Adrenal gland (tissue), 12 donors: Measurements from ENCODE around the gene OR1M1. TPM values are rescaled to one million over a fixed set of nuclear protein-coding genes. Genes with fewer than 3 reads are reported as not detected.

Experiments
- DNase-seq, 7 donors: peaks; one replicate each; pipeline ENCODE4 v3.0.0-alpha.2; 2019 to 2020
- H3K27ac ChIP-seq, 5 donors: fragments of 200-600 bp; sonication (generic) in 4 of 5; 1 replicate in 3 of 5; 2 replicates in 2 of 5; pipeline versions ENCODE4 v1.5.1 to v1.8.0; 2016 to 2020; ENCODE audit warnings: mild to moderate bottlenecking in 1 of 5
- H3K27me3 ChIP-seq: fragments of 200-600 bp; 2 replicates; pipeline ENCODE4 v1.8.0; 2021
- H3K36me3 ChIP-seq, 2 donors: fragments of 200-600 bp; replicated peaks in 1 of 2; 1 replicate in 1 of 2; 2 replicates in 1 of 2; pipeline versions ENCODE4 v1.5.1 to v1.8.0; 2018 to 2022
- H3K4me1 ChIP-seq, 2 donors: fragments of 200-600 bp; replicated peaks in 1 of 2; 1 replicate in 1 of 2; 2 replicates in 1 of 2; pipeline versions ENCODE4 v1.5.1 to v1.8.0; 2018 to 2021
- H3K4me3 ChIP-seq, 4 donors: fragments of 200-600 bp; sonication (generic) in 3 of 4; one replicate each; pipeline ENCODE4 v1.5.1; 2016 to 2018
- H3K9me3 ChIP-seq, 3 donors: fragments of 200-600 bp; sonication (generic) in 1 of 3; replicated peaks in 1 of 3; 1 replicate in 2 of 3; 2 replicates in 1 of 3; pipeline versions ENCODE4 v1.5.1 to v1.8.0; 2016 to 2021
- POLR2A ChIP-seq, 2 donors: fragments of 450-650 bp; IDR thresholded peaks; one replicate each; pipeline ENCODE4 v1.6.1; 2017; ENCODE audit warnings: antibody characterized with exemption in 2 of 2, mild to moderate bottlenecking in 2 of 2, moderate library complexity in 1 of 2
- WGBS, 4 donors: extraction: QIAGEN DNeasy Blood & Tissue Kit in 2 of 4; methylation state at CpG; one replicate each; pipeline versions ENCODE4 v1.1.5 to v1.1.7; 2013 to 2017; 5-methylcytosine and 5-hydroxymethylcytosine counted together
- intact Hi-C, 2 donors: fragments of 100-400 bp; cut with DNase I; formaldehyde crosslinking; loops; one replicate each; pipeline versions ENCODE4 v1.14.1 to v1.15.0; 2022 to 2023
- polyA plus RNA-seq, 3 donors: library from polyadenylated mRNA; stranded (reverse); fragments of 200-250 nt in 2 of 3; fragments of 350-450 nt in 1 of 3; fragmentation: Illumina TruSeq in 1 of 3; extraction: RNeasy Lipid Tissue Mini Kit (QIAGEN cat#74804) in 1 of 3; gene quantifications; one replicate each; pipeline ENCODE4 v1.2.3, GENCODE V29; 2013 to 2014
- total RNA-seq, 9 donors: library from RNA; depleted of rRNA in 4 of 9; stranded (reverse); fragments of >200 nt in 4 of 9; fragments of 120-200 nt in 1 of 9; fragmentation: NEBNext Ultra II Directional in 1 of 9; extraction: Animal tissue kit (Norgen Biotek cat#: 25700) in 1 of 9; gene quantifications; one replicate each; pipeline versions ENCODE4 v1.1.0 to v1.2.4, GENCODE V29; 2013 to 2023
- TF ChIP-seq, protein P1 (sequence below), 6 experiments: fragments of 450-650 bp in 4 of 6; fragments of 200-600 bp in 2 of 6; sonication (generic) in 1 of 6; IDR thresholded peaks; 1 replicate in 5 of 6; 2 replicates in 1 of 6; pipeline versions ENCODE4 v1.5.1 to v1.8.0; 2016 to 2021; ENCODE audit warnings: antibody characterized with exemption in 6 of 6, mild to moderate bottlenecking in 2 of 6, moderate library complexity in 1 of 6
- donor health status: healthy with polysubstance abuse.
- donor health status: Bipolar disorder and iron deficiency.
- donor health status: DM: yes; HTN: yes; CAD: no.
- donor health status: DM: no; HTN: no; CAD: no.
- donor health status: DM: no; HTN: no; CAD: no.
- donor health status: DM: yes; HTN: yes; CAD: no.

Gene OR1M1
- total and polyA plus RNA-seq, 12 donors = not detected

DNA sequence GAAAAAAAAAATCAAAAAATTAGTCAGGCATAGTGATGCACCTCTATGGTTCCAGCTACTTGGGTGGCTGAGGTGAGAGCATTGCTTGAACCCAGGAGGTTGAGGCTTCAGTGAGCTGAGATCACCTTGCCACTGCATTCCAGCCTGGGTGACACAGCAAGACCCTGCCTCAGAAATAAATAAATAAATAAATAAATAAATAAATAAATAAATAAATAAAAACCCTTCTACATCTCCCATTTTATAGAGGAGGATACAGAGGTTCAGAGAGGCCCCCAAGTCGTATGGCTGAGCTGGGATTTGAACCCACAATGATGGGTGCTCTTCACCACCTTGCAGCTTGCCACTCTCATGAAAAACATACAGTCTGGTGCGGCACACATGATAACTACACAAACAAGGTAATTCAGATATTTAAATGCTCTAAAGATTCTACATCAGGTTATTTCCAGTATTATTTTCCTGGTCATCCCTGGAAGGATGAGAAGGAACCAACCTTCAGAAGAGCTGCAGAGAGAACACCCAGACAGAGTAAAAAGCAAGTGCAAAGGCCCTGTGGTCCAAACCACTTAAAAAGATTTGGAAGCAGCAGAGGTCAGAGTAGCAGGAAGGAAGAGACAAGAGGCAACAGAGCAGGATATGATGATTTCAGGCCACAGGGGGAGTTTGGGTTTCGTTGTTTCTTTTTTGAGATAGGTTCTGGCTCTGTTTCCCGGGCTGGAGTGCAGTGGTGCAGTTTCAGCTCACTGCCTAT, 29.2 kb upstream of the OR1M1 start:
- Histone ChIP-seq H3K4me1 (no peaks in the 10 kb centered on the region), H3K36me3 (no peaks in the 10 kb centered on the region), H3K27me3 (no peaks in the 10 kb centered on the region), H3K27ac (no peak overlapping the region), H3K4me3 (no peak overlapping the region), H3K9me3 (no peaks in the 10 kb centered on the region)
- WGBS, 4 donors = 71 to 80% (median 78%) methylated on average over 4 of the region's 4 CpGs
- DNase-seq = no peak
- TF ChIP-seq, protein P1, sequence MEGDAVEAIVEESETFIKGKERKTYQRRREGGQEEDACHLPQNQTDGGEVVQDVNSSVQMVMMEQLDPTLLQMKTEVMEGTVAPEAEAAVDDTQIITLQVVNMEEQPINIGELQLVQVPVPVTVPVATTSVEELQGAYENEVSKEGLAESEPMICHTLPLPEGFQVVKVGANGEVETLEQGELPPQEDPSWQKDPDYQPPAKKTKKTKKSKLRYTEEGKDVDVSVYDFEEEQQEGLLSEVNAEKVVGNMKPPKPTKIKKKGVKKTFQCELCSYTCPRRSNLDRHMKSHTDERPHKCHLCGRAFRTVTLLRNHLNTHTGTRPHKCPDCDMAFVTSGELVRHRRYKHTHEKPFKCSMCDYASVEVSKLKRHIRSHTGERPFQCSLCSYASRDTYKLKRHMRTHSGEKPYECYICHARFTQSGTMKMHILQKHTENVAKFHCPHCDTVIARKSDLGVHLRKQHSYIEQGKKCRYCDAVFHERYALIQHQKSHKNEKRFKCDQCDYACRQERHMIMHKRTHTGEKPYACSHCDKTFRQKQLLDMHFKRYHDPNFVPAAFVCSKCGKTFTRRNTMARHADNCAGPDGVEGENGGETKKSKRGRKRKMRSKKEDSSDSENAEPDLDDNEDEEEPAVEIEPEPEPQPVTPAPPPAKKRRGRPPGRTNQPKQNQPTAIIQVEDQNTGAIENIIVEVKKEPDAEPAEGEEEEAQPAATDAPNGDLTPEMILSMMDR (IDR thresholded peaks at IDR 0.05) = no peak
- no peak for TF ChIP-seq POLR2A (IDR thresholded peaks at IDR 0.05)
- intact Hi-C loops = no loop called here

DNA sequence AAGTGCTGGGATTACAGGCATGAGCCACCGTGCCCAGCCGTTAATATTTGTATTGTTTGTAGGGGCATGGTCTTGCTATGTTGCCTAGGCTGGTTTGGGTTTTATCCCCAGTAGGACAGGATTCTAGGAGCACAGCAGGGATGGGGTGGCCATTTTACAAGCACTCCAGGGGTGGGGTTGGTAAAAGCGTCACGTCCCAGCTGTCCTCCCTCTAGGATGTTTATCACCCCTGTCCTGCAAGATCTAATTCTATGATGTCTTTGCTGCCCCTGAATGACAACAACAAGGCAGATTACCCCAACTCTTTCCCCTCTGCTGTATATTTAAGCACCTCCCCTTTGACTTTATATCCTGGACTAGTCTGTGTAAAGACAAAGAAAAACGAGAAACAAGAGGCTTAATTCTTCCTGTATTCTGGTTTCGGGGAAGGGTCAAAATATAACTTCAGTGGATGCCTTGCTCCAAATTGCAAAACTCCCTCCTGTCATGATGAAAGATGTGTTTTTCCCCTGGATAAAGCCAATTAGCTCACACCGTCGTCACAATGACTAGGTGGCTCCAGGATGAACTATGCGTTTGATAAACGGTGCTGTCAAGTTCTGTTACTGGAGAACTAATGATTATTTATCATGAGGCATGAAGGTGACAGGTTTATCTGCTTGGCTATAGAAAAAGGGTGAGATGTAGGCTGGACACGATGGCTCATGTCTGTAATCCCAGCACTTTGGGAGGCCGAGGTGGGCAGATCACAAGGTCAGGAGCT, 27.8 kb upstream of the OR1M1 start:
- H3K9me3 ChIP-seq = no peaks in the 10 kb centered on the region
- 33 to 43% (median 35%) methylated on average over 10 to 12 of the region's 12 CpGs for WGBS, 4 donors
- intact Hi-C loops = no loop called here
- no peaks in the 10 kb centered on the region for H3K36me3 ChIP-seq
- TF ChIP-seq, protein P1 (IDR thresholded peaks at IDR 0.05) = no peak
- no peak for TF ChIP-seq POLR2A (IDR thresholded peaks at IDR 0.05)
- no peak for DNase-seq
- no peak overlapping the region for H3K4me3 ChIP-seq
- no peaks in the 10 kb centered on the region for H3K4me1 ChIP-seq
- H3K27ac ChIP-seq = no peak overlapping the region
- no peaks in the 10 kb centered on the region for H3K27me3 ChIP-seq

DNA sequence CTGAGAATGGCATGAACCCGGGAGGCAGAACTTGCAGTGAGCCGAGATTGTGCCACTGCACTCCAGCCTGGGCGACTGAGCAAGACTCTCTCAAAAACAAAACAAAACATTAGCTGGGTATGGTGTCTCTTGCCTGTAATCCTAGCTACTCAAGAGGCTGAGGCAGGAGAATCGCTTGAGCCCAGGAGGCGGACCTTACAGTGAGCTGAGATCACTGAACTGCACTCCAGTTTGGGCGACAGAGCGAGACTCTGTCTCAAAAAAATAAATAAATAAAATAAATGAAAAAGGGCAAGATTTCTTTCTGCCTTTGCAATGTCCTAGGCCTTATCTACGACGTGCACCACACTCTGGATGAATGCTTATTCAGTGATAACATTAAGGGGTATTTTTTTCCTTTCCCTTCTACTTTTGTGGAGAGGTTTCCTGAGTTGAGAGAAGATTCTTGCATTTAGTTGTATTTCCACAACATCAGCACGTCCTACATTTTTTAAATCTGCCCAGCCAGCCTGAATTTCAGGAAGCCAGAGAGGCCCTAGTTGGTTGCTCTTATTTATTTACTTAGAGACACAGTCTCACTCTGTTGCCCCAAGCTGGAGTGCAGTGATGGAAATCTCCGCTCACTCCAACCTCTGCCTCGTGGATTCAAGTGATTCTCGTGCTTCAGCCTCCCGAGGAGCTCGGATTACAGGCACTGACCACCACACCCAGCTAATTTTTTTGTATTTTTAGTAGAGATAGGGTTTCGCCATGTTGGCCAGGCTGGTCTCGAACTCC, 26.1 kb upstream of the OR1M1 start:
- intact Hi-C loops = no loop called here
- no peak overlapping the region for H3K27ac ChIP-seq
- H3K36me3 ChIP-seq = no peaks in the 10 kb centered on the region
- H3K9me3 ChIP-seq = no peaks in the 10 kb centered on the region
- H3K27me3 ChIP-seq = no peaks in the 10 kb centered on the region
- no peak for DNase-seq
- TF ChIP-seq, protein P1 (IDR thresholded peaks at IDR 0.05) = no peak
- no peak for TF ChIP-seq POLR2A (IDR thresholded peaks at IDR 0.05)
- no peak overlapping the region for H3K4me3 ChIP-seq
- WGBS, 4 donors = 64 to 72% (median 71%) methylated on average over 16 to 17 of the region's 17 CpGs
- H3K4me1 ChIP-seq = no peaks in the 10 kb centered on the region

DNA sequence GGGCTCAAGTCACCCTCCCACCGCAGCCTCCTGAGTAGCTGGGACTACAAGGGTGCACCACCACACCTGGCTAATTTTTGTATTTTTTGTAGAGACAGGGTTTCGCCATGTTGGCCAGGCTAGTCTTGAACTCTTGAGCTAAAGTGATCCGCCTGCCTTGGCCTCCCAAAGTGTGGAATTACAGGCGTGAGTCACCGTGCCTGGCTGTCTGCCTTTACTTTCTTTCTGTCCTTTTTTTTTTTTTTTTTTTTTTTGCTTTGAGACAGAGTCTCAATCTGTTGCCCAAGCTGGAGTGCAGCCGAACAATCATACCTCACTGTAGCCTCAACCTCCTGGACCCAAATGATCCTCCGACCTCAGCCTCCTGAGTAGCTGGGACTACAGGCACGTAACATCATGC, 25.0 kb upstream of the OR1M1 start:
- Histone ChIP-seq H3K4me3 (no peak overlapping the region), H3K27ac (no peak overlapping the region), H3K4me1 (no peaks in the 10 kb centered on the region), H3K9me3 (no peaks in the 10 kb centered on the region), H3K36me3 (no peaks in the 10 kb centered on the region), H3K27me3 (no peaks in the 10 kb centered on the region)
- intact Hi-C loops = no loop called here
- no peak for DNase-seq
- no peak for TF ChIP-seq POLR2A (IDR thresholded peaks at IDR 0.05)
- TF ChIP-seq, protein P1 (IDR thresholded peaks at IDR 0.05) = no peak
- WGBS, 4 donors = 71 to 85% (median 79%) methylated on average over 8 of the region's 8 CpGs
